Adipose tissue (tissue), 3 donors: ENCODE measurements around the gene NEDD8. TPM values are rescaled to one million over a fixed set of nuclear protein-coding genes. Genes with fewer than 3 reads are reported as not detected.
"Not testable (repeated sequence)": the region's sequence is repeated elsewhere in the genome, so short reads cannot be mapped to it uniquely, and the experiment has no call there.

Source experiments
- H3K27ac ChIP-seq: one replicate; pipeline ENCODE4 v1.5.1; 2013; ENCODE audit warnings: low read depth, low read length
- WGBS, 3 donors: extraction: QIAGEN DNeasy Blood & Tissue Kit; methylation state at CpG; one replicate each; pipeline ENCODE4 v1.1.7; 2013; 5-methylcytosine and 5-hydroxymethylcytosine counted together
- polyA plus RNA-seq, 3 donors: library from polyadenylated mRNA; stranded (reverse); fragments of 200-250 nt; gene quantifications; one replicate each; pipeline ENCODE4 v1.2.3, GENCODE V29; 2013
- donor health status: healthy with polysubstance abuse.
- donor health status: Bipolar disorder and iron deficiency.
- donor health status: healthy.

Gene NEDD8
- polyA plus RNA-seq, 3 donors, result 82.9 to 296 (median 245) TPM

DNA sequence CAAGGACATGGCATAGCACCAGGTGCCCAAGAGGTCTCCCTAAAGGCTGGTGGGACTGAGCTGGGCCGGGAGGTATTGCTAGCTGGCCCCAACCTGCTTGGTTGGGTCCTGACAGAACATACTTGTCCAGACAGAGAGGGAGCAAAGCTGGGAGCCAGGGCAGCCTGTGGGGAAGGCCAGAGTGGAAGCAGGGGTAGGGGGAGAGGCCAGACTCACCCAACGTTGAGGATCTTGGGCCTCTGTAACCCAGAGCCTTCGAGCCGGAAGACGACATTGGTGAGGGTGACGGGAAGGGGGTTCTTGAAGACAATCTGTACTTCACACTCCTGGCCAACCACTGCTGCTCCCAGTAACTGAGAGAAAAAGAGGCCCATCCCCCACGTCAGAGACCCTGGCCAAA is 21.8 kb upstream of the NEDD8 start:
- 78 to 89% (median 88%) methylated on average over 7 of the region's 7 CpGs for WGBS, 3 donors
- no peak overlapping the region for H3K27ac ChIP-seq

DNA sequence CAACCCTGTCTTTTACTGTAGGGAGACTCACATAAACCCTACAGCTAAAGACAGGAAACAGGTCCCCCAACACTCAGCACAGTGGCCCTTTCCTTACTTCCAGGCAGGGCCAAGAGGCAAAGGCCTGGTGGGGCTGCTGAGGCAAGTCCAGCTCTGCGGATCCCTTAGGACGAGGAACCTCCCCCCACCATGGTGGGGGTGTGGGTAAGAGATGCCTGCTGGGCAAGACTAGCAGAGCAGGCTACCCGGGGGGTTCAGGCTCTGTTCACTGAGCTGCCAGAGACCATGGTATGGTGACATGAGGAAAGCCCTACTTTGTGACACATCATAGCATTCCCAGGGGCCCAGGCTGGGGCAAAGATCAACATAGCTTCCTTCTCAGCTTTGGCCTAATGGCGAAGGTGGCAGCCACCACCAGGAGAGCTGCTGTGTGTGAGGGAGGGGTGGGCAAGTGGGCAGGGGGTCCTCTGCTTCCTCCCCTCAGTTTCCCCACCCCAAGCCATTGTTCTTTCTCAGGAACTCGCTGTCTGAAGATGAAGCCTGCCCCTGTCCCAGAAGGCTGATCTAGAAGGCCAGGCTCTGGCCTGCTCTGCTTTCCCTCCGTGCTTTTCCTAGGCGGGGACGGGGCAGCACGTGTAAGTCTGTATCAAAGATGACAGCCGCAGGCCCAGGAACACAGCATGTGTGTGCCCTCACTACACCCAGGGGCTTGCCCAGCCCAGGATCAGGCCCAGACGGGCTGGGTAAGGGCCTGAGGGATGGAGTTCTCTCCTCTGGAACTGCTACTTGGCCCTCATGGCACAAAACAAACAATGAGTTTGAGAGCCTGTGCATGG is 20.3 kb upstream of the NEDD8 start:
- WGBS, 3 donors, result 77 to 85% (median 81%) methylated on average over 11 of the region's 11 CpGs
- H3K27ac ChIP-seq, result no peak overlapping the region

DNA sequence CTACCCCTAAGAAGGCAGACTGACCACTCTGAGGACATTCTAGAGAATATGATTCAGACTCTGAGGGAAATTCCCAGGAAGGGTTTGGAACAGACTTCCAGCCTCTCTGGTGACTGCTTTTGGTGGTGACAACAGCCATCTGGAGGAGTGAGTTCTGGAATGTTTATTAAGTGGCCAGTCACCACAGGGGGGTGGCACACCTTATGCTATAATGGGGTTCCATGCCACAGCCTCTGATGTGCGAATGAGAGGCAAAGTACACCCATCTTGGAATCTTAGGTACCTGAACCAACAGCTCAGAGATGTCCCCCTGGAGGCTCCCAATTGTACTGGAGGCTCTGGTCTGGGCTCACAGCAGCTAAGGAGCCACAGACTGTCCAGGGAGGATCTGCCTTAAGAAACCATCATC is 19.7 kb upstream of the NEDD8 start:
- WGBS, 3 donors, result 94 to 95% (median 94%) methylated on average over 1 of the region's 1 CpG
- no peak overlapping the region for H3K27ac ChIP-seq

DNA sequence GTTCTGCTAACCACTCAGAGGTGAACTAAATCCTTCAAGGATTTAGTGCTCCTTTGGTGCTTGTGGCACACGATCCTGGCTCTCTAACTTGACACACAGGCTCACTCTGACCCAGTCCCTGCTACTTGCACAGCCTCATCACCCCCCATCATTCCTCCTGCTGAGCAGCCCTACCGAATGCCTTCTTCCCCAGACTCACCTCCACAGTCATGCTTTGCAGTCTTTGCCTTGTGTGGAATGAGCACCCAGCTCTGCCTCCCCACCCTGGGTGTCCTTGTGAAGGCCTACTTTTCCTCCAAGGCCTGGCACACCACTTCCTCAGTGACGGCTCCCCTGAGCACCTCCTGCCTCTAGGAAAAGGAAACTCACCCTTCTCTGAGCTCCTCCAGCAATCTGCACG is 18.2 kb upstream of the NEDD8 start:
- H3K27ac ChIP-seq, result no peak overlapping the region
- 54 to 61% (median 56%) methylated on average over 4 of the region's 4 CpGs for WGBS, 3 donors

DNA sequence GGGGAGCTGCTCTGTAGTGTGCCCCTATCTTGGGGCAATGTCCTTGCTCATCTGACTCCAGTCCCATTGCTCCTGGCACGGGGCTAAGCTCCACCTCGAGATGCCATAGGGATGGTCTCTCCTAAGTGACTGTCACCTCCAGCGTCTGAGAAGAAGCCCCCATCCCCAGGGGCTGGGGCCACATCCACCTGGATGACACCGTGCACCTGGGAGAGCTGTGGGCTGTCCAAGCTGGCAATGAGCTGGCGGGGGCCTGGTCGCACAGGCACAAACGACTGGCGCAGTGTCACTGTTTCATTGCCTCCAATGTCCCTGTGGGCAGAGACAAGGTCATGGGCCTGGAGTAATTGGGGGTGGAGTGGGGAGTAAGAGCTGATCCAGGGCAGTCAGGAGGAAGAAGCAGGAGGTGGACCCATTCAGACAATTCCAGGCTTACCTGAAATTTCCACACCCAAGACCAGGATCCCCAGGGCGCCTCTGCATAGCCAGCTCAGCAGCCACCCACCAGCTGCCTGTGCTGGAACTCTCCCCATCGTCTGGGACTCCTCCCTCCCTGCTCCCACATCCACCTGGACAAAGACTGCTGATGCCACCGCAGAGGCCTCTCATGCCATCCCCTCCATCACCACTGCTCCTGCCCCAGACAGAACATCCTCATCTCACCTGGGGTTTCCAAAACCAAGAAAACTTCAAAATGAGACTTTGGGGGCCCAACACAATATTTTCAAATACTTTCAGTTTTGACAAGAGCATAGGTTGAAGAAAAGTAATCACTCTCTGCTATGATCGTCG is 17.3 kb upstream of the NEDD8 start:
- no peak overlapping the region for H3K27ac ChIP-seq
- 68 to 82% (median 77%) methylated on average over 13 of the region's 13 CpGs for WGBS, 3 donors

DNA sequence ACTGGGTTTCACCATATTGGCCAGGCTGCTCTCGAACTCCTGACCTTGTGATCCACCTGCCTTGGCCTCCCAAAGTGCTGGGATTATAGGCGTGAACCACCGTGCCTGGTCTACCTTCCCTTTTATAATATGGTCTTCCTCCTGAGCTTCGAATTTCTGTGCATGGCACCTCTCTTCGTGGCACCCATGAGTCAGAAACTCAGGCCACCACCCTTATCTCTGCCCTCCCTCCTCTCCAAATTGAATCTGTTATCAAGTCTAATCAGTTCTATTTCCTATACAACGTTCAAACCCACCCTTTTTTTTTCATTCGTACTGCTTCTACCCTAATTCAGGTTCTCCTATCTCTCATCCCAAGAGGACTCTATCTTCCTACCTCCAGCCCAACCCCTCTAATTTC is 15.3 kb upstream of the NEDD8 start:
- 73 to 78% (median 75%) methylated on average over 7 of the region's 7 CpGs for WGBS, 3 donors
- H3K27ac ChIP-seq, result no peak overlapping the region

DNA sequence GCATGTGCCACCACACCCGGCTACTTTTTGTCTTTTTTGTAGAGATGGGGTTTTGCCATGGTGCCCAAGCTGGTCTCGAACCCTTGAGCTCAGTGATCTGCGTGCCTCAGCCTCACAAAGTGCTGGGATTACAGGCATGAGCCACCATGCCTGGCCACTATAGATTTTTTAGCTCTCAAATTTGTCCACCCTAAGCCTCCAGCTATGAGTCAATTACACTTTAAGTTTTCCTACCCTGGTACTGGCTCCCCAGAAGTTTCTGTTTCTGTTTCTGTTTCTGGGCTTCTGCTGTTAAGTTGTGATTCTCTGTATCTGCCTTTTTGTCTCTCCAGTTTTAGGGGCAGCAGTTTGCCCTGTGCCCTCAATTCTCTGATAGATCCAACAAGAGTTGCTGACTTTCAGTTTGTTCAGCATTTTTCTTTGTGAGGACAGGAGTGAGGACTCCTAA is 14.6 kb upstream of the NEDD8 start:
- no peak overlapping the region for H3K27ac ChIP-seq
- 80 to 88% (median 87%) methylated on average over 3 of the region's 3 CpGs for WGBS, 3 donors

DNA sequence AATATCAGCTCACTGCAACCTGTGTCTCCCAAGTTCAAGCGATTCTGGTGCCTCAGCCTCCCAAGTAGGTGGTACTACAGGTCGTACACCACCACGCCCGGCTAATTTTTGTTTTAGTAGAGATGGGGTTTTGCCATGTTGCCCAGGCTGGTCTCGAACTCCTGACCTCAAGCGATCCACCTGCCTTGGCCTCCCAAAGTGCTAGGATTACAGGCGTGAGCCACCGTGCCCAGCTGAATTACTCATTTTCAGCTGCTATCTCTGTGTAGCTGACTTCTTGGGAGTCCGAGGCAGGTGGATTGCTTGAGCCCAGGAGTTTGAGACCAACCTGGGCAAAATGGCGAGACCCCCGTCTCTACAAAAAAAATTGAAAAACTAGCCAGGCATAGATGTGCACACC is 13.2 kb upstream of the NEDD8 start:
- H3K27ac ChIP-seq, result not testable (repeated sequence)
- 84 to 95% (median 92%) methylated on average over 11 of the region's 11 CpGs for WGBS, 3 donors

DNA sequence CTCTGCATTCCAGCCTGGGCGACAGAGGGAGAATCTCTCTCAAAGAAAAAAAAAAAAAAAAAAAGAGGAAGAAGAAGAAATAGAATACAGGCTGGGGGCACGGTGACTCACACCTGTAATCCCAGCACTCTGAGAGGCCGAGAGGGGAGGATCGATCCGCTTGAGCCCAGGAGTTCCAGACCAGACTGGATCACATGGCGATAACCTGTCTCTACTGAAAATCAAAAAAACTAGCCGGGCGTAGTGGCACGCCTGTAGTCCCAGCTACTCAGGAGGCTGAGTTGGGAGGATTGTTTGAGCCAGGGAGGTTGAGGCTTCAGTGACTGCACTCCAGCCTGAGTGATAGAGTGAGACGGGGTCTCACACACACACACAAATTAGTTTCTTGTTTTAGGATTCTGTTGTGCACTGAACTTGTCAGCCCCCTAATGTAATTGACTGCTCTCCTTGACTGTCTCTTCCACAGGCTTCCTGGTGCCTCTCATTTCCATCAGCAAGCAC is 11.2 kb upstream of the NEDD8 start:
- H3K27ac ChIP-seq, result peak overlapping the region; percentile 89
- 46 to 53% (median 49%) methylated on average over 9 to 10 of the region's 10 CpGs for WGBS, 3 donors

DNA sequence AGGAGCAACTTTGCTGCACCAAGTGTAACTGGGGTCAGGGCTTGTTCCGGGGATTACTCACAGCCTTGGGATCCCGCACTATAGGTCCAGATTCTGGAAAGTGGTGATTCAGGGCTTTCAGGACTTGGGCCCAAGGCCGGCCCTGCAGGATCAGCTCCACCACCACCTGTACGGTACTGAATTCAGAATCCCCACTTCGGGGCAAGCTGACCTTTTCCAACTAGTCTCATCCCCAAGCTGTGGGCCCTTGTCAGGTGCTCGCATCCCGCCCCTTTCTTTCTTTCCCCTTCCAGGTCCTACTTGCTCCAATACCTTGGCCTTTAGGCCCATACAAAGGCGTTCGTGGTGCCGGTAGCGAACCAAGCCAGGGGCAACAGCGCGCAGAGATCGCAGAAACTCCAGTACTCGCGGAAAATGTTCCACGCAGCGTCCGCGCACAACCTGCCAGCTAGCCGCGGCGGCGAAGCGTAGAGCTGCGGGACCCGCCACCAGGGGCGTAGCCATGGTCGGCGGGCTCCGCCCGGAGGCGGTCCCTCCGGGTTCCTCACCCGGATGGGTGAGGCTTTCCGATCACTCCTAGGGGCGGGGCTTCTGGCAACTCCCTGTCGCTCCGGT is 9.8 kb upstream of the NEDD8 start:
- WGBS, 3 donors, result 1 to 2% (median 2%) methylated on average over 39 of the region's 39 CpGs
- no peak overlapping the region for H3K27ac ChIP-seq

DNA sequence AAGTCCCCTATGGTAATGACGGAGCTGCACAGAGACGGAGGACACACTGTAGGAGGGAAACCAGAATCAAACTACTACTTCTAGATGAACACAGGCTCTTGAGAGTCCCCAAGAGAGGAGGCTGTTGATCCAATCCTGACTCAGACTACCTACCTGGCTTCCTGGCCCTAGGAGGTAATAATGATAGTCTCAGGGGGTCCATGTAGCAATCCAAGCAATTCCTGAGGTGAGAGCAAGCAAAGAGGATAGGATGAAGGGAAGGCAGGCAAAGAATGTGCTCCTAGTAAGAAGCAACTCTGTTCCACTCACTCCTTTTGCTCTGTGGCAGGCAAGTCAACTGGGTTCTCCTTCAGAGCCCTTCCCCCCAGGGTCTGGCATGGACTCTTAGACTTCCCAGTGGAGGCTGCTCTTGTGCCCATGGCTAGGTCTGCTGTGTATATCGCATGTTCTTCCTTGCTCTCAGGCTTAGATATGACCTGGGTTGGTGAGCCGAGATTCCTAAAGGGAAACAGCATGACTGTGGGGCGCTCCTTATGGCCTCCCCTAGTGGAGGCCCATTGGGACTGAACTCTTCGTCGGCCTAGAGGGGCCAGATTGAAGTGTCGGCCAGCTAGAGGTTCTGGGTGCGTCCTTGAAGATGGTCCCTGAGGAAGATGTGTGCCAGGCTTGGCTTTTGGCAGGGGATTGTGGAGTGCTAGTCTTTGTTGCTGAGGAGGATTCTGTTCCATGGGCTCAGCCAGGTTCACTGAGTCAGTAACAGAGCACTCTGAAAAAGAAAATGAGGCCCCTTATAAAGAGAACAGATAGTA is 8.1 kb upstream of the NEDD8 start:
- WGBS, 3 donors, result 85 to 94% (median 88%) methylated on average over 9 of the region's 9 CpGs
- H3K27ac ChIP-seq, result no peak overlapping the region

DNA sequence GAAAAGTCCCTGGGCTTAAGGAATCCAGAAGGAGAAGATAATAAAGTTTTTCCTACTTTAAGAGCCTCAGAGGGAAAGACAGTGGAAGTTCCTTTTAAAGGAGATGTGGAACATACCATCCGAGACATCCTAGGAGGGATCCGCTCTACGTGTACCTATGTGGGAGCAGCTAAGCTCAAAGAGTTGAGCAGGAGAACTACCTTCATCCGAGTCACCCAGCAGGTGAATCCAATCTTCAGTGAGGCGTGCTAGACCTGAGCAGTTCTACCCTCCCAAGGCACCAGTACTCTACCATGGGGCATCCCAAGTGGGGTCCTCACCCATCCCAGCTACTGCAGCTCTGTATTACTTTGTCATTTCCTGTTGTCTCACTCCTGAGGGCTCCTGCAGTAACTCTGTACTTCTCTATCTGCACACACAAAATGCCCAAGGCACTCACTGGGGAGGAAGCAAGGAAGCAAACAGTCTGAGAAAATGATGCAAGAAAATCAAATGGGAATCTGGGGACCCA is 6.4 kb upstream of the NEDD8 start:
- 85 to 91% (median 87%) methylated on average over 5 of the region's 5 CpGs for WGBS, 3 donors
- no peak overlapping the region for H3K27ac ChIP-seq

DNA sequence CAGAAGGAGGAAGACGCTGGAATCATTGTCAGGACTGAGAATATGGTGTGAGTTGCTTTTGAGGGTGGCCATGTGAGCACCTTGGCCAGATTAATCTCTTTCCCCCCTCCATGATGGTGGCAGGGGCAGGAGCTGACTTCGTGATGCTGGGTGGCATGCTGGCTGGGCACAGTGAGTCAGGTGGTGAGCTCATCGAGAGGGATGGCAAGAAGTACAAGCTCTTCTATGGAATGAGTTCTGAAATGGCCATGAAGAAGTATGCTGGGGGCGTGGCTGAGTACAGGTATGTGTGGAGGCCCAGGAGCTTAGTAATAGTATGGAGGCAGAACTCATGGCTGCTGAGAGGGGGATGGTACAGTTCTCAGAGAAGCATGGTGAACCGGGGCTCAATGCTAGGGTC is 6.0 kb upstream of the NEDD8 start:
- WGBS, 3 donors, result 81 to 92% (median 85%) methylated on average over 5 of the region's 5 CpGs

DNA sequence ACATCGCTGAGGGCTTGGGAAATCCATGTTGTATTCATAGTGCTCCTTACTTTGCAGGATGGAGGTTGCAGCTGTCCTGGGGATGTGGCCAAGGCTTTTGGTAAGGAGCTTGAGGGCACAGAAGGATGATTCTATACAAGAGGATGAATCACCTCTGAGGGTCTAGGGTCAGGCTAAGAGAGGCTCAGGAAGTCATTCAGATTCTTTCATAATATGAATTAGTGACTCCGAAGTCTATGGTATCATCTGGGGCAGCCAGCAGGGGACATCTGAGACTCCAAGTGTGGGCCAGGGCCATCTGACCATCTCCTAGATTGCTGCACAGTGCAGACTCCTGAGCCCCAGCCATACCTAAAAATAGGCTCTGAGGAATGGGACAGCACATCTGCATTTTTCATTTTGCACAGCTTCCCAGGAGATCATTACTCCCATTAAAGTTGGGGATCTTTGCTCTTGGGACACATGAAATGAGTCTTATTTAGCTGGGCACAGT is 5.3 kb upstream of the NEDD8 start:
- WGBS, 3 donors, result 87 to 91% (median 90%) methylated on average over 2 of the region's 2 CpGs
- no peak overlapping the region for H3K27ac ChIP-seq

More for the DNA sequence above, 6.0 kb upstream of the NEDD8 start:
- H3K27ac ChIP-seq, result no peak overlapping the region

DNA sequence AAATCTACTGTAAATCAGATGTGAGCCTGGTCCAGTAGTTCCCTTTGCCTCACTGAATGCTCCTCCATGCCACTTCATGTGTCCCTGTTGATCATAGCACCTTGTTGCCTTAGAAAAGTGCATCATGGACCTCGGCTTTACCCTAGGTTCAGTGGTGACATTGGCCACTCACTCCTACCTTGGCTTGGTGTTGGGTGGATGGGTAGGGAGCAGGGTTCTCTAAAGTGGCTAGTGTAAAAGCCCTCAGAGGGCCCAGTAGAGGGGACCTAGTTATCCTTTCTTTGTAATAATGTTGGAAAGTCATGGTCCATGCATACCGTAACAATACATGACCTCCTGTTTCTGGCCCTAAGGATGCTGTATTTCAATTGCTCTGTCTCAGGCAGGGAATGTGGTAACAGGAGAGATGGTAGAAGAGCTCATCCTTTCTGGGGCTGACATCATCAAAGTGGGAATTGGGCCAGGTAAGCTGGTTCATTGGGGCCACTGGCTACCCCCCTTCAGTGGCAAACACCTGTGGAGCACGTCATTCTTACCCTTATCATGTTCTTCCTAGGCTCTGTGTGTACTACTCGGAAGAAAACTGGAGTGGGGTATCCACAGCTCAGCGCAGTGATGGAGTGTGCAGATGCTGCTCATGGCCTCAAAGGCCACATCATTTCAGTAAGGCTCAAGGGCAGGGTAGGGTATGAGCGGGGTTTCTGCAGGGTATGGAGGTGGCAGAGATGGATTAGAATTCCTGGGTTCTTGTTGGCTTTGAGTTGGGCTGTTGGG is 4.7 kb upstream of the NEDD8 start:
- no peak overlapping the region for H3K27ac ChIP-seq
- 89 to 94% (median 94%) methylated on average over 6 of the region's 6 CpGs for WGBS, 3 donors

DNA sequence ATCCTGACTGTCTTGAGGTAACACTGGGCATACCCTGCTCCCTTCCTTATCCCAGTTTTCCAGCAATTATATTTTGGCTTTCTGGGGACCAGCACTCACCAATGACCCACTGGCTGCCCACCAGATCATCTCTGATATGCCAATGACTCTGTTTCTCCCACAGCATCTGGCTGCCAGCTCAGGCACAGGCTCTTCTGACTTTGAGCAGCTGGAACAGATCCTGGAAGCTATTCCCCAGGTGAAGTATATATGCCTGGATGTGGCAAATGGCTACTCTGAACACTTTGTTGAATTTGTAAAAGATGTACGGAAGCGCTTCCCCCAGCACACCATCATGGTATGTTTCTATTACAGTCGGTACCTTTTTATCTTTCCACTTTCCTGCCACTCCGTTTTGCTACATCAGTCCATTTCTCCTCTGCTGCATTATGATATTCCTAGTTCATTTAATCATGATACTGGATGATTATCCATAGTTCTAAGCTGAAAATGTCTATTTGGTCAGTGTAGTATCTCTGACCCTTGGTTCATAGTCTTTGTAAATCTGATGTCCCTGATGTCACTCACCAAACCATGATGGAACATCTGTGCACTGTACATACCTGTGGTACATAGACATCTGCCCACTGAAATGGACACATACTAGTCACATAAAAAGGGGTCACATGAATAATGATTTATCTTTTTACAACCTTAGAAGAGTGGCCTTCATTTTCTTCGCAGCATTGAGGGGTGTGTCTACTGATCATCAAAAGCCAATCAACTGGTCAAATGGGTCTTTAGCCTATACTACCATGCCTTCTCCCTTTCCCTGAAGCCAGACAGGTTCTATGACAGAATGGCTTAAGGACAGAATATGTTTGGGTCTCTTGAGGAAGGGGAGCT is 3.9 kb upstream of the NEDD8 start:
- 87 to 93% (median 91%) methylated on average over 5 of the region's 5 CpGs for WGBS, 3 donors
- H3K27ac ChIP-seq, result no peak overlapping the region
